ENCODE measurements around the gene ALDH8A1. TPM values are rescaled to one million over a fixed set of nuclear protein-coding genes. Genes with fewer than 3 reads are reported as not detected.

The ALDH8A1 gene
- total RNA-seq, 1 donor from 2014 or later = 1.1 TPM

GRCh38 chr6:134951494-134952263 is 1.8 kb upstream of the ALDH8A1 start:
- DNase-seq (ENCODE audit: low spot score) = no peak

DNA sequence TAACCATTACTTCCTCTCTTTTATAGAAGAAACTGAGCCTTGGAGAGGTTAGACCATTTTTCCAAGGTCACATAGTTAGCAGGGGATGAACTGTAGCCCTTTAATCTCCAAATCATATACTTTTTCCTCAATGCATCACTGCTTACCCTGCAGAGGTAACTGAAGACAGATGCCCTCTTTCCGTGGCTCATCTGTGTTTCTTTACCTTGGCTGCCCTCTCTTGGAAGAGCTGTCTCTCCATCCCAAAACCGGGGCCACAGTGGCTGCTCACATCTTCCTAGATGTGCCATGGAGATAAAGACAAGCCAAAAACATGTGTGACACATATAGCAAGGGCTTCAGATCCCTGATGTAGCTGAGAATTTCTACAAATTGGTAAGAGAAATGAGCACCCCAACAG is 581 bp upstream of the ALDH8A1 start:
- DNase-seq (ENCODE audit: low spot score) = no peak

DNA sequence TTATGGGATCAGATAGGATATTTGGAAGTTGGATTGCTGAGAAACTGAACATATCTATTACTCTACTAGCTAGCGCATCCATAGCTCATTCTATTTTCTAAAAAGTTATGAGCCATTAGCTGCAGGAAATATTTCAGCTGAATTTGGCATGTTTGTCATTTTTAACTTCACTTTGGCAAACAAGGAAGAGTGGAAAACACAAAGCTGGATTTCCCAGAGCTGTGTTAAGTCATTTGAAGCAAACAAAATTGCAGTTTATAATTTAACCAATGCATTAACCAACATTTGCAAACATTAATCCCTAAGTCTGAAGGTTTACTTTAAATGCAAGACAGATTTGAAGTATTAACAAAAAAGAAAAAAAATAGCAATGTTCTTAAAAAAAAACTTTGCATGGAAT is 1.2 kb downstream of the ALDH8A1 start:
- DNase-seq (ENCODE audit: low spot score) = no peak

GRCh38 chr6:134948142-134948541 is 1.8 kb downstream of the ALDH8A1 start:
- no peak for DNase-seq (ENCODE audit: low spot score)

- DNase-seq (ENCODE audit: low spot score) = no peak
These were observed 4.9 kb downstream of the ALDH8A1 start for GRCh38 chr6:134945045-134945444.

GRCh38 chr6:134943522-134944111 is 6.3 kb downstream of the ALDH8A1 start:
- no peak for DNase-seq (ENCODE audit: low spot score)

- DNase-seq (ENCODE audit: low spot score) = no peak
These were observed 11.0 kb downstream of the ALDH8A1 start for GRCh38 chr6:134938896-134939295.

DNA sequence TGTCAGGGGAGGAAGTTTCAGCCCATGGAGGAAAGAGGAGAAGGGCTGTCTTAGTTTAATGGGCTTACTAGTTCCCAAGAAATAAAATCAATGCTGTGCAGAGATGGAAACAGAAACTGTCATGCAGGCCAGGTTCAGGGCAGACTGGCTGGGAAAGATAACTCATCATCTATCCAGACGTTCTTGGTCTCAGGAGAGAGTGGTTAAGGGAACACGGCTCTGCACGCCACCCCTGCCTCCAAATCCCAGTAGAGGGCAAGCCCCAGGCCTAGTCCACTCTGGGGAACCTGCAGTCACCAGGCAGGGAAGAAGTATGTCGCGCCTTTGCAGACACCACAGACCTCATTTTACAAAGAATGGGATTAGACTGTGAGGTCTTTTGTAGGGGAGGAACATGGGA is 12.5 kb downstream of the ALDH8A1 start:
- DNase-seq (ENCODE audit: low spot score) = no peak

DNA sequence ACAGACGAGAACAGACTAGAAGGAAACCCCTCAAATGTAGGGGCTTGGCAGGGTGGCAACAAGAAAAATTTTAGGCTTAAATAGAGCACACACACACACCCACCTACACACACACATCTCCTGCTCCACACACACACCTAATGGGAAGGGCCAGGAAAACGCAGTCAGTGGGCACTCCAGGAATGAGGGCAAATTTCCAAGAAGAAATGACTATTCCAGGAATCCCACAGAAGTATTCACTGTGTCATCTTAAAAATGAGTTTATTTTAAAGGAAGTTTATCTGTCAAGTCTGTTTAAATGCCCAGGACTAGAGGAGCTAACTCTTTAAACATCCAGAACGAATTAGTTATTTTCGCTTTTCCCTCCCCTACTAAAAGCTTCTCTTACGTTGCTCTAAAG is 13.0 kb downstream of the ALDH8A1 start:
- DNase-seq (ENCODE audit: low spot score) = no peak

DNA sequence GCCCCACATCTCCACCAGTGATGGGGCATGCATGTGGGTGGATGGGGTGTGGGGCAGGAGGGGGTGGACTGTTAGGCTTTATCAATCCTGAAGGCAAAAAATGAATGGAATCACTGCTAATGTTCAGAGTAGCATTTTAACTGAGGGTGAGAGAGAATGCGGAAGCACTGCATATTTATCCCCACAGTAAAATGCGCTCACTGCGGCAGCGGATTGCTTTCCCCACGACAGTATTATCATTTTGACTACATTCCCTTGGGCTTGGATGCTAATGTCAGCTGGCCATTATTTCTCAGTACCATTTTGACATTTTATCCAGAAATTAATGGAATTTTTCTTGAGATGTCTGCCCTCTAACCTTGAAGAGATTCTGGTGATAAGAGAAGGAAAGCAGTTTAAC is 13.4 kb downstream of the ALDH8A1 start:
- DNase-seq (ENCODE audit: low spot score) = no peak

- no peak for DNase-seq (ENCODE audit: low spot score)
These were observed 15.0 kb downstream of the ALDH8A1 start for GRCh38 chr6:134934793-134935485.

GRCh38 chr6:134932535-134933470 is 17.1 kb downstream of the ALDH8A1 start:
- no peak for DNase-seq (ENCODE audit: low spot score)

GRCh38 chr6:134932098-134932497 is 17.8 kb downstream of the ALDH8A1 start:
- DNase-seq (ENCODE audit: low spot score) = no peak

DNA sequence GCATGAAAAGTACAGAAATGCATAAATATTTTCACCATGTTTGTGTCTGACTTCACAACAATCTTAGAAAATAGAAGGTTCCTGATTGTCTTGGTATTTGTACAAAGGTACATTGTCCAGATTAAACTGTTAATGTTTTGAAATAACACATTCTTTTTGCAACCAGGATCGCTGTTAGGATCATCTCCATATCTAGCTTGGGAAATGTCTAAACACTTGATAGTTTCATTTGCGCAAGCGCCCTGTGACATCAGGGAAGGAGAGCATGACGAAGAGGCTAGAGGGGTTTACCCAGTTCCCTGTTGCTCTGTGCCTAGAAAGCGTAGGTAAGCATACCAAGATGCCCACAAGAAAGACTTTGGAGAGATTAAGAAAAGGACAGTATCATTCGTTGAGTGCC is 19.4 kb downstream of the ALDH8A1 start:
- no peak for DNase-seq (ENCODE audit: low spot score)

GRCh38 chr6:134928151-134928900 is 21.6 kb downstream of the ALDH8A1 start:
- DNase-seq (ENCODE audit: low spot score) = no peak

- no peak for DNase-seq (ENCODE audit: low spot score)
These were observed 24.1 kb downstream of the ALDH8A1 start for GRCh38 chr6:134925800-134926199.

- no peak for DNase-seq (ENCODE audit: low spot score)
These were observed 28.1 kb downstream of the ALDH8A1 start for GRCh38 chr6:134921721-134922261.

GRCh38 chr6:134921276-134921675 is 28.6 kb downstream of the ALDH8A1 start:
- DNase-seq (ENCODE audit: low spot score) = no peak

GRCh38 chr6:134920422-134920821 is 29.5 kb downstream of the ALDH8A1 start:
- no peak for DNase-seq (ENCODE audit: low spot score)

DNA sequence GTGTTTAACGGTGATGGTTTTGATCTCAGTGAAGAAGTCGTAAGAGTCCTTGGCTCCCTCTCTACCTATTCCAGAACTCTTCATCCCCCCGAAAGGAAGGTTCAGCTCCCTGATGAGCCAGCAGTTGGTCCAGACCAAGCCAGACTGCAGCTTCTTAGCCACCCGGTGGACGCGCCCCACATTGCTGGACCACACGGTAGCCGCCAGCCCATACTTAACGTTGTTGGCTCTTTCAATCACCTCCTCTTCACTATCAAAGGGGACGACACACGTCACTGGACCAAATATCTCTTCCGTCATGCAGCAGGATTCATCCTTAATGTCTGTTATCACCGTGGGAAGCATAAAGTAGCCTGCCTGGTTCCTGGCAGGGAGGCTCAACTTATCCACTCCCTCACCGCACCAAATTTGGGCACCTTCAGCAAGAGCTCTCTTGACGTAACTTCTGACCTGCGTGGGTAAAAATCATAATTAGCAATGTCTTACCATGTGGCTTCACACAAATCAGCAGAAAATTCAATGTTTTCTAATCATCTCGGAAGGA is 31.4 kb downstream of the ALDH8A1 start:
- no peak for DNase-seq (ENCODE audit: low spot score)
